Esophagus muscularis mucosa (tissue), 3 donors: Measurements from ENCODE around the gene RFX7.

Source experiments
- CTCF ChIP-seq, 3 experiments: fragments of 200-600 bp in 2 of 3; fragments of 450-650 bp in 1 of 3; sonication (generic) in 2 of 3; IDR thresholded peaks; one replicate each; pipeline ENCODE4 v1.5.1; 2017 to 2019; ENCODE audit warnings: antibody characterized with exemption in 3 of 3, mild to moderate bottlenecking in 2 of 3, moderate library complexity in 1 of 3
- POLR2A ChIP-seq: fragments of 450-650 bp; IDR thresholded peaks from one replicate; pipeline ENCODE4 v1.6.1; 2017; ENCODE audit warnings: antibody characterized with exemption, moderate library complexity, mild to moderate bottlenecking, low read depth

GRCh38 chr15:56042982-56043980, 200.4 kb downstream of the RFX7 start:
- TF ChIP-seq CTCF (IDR thresholded peaks at IDR 0.05): no peak
- TF ChIP-seq POLR2A: no peak
